GM21526 (cell line): ENCODE results near the gene KLHDC7B.

Experiments
- ATAC-seq: cut with Tn5 transposase; IDR thresholded peaks from one replicate; pipeline ENCODE4 v1.9.1; 2021; ENCODE audit warnings: moderate library complexity; ENCODE audit not compliant: unreplicated experiment, low FRiP score

KLHDC7B gene

DNA sequence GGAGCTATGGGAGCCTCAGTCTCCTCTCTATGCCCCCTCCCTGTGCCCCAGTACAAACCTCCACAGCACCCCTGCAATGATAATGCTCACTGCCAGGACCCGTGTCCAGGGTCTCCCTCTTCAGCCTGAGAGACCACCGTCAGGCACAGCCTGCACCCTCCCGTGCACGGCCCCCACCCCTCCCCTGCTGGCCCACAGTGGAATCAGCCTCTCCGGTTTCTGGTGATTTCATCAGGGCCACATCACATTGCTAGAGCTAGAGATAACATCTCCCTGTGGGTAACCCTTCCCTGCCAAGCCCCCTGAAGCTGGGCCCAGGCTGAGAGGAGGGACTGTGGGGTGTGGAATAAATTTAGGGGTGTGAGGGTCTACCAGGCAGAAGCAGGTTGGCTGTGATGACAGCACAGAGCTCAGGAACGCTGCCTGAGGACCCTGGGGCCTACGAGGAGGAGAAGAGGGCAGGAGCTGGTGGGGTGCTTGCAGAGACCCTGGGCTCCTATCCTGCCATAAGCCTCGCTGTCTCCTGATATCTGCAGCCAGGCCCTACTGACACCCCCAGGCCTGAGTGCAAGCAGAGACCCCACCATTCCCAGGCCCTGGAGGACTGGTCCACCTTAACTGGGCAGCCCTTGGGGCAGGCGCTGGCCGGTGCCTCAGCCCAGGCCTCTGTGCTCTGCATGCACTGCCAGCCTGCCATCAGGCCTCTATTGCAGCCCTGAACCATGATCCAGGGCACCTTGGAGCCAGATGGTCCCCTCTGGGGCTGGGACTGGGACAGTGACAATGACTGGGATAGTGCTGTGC, at the start of gene KLHDC7B:
Gene KLHDC7B (plus strand): TSS at position 378 of the 804 bp plus-strand sequence. CDS start 345 bp downstream, at position 723.
- ATAC-seq: no peak

- no peak for ATAC-seq
Observed at GRCh38 chr22:50497093-50497492, 48.6 kb upstream of the KLHDC7B start.

DNA sequence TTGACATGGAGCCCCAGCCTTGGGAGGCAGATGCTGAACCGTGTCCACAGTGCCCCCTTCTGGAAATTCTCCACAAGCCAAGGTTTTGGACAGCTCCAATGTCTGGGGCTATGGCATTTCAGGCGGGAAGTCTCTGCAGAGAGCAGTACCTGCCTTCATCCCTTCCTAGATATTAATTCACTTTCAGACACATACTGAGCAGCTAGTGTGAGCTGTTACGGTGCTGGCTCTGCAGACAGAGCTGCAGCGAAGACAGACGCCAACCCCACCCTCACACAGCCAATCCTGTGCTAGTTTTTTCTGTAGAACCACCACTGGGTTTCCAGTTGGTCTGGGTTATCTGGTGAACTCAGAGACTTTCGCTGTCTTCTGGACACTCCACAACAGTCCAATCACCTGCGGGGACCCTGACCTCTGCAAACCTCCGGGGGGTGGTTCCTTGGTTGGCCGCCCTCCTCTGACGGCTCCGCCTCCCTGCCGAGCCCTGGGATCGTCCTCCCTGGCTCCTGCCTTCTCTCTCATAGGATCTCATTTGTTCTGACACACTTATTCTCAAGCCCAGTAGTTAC, 47.3 kb upstream of the KLHDC7B start:
- no peak for ATAC-seq

GRCh38 chr22:50500452-50500851, 45.2 kb upstream of the KLHDC7B start:
- no peak for ATAC-seq

- no peak for ATAC-seq
Observed at GRCh38 chr22:50502096-50502495, 43.6 kb upstream of the KLHDC7B start.

DNA sequence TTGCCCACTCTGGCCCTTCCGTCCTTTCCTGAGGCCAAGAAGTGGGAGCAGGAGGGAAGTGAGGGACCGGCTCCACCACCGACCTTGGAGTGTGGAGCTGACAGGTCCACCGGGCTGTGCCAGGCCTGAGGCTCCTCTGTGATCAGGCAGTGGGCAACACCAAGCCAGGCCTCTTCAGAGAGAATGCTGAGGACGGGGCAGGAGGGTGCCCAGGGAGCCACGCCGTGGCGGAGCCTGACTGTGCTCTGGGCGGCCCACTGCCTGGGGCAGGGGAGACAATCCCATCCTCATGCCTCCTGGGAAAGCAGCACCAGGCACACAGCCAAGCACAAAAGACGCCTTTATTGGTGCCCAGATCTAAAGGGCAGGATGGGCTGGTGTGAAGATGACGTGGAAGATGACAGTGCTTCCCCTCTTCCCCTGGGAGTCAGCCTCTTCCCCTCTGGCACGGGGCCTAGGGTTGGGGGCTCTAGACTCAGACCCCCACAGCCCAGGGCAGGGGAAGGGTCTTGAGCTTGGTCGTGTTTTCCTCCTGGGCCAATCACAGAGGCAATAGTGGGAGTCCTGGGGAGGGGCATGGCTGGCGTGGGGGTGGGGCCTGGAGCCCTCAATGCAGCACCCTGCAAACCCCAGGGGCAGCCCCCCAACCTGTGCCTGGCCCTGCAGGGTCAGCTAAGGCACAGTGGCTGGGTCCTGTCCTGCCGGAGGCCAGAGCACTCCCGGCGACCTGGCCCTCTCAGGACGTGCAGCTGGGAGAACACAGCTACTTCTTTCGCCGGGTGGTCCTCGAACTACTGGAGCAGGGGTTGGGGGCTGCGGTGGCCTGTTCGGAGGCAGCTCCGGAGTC, 42.8 kb upstream of the KLHDC7B start:
- ATAC-seq: no peak

DNA sequence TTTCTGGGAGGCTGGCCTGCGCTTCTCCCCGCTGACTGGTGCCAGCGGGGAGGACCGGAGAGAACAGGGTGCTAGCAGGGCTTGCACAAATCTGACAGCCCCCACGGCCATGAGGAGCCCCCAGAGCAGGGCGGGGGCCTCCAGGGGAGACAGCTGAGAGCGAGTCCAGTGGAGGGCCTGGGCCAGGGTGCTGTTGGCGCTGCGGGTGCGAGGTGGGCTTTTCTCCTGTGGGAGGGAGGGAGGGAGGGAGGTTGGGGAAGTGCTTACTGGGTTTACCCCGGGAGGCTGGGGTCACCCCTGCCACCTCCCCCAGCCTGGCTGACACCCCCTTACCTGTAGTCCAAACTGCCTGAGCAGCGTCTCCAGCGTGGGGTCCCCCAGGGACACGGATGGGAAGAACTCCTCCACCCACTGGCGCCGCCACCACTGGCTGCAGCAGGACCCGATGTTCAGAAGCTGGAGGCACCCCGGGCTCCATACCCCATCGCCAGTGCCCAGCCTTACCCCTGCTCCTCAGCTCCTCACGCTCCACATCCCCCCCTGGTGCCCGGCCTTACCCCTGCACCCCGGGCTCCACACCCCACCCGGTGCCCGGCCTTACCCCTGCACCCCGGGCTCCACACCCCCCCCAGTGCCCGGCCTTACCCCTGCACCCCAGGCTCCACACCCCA, 42.1 kb upstream of the KLHDC7B start:
- ATAC-seq: no peak

DNA sequence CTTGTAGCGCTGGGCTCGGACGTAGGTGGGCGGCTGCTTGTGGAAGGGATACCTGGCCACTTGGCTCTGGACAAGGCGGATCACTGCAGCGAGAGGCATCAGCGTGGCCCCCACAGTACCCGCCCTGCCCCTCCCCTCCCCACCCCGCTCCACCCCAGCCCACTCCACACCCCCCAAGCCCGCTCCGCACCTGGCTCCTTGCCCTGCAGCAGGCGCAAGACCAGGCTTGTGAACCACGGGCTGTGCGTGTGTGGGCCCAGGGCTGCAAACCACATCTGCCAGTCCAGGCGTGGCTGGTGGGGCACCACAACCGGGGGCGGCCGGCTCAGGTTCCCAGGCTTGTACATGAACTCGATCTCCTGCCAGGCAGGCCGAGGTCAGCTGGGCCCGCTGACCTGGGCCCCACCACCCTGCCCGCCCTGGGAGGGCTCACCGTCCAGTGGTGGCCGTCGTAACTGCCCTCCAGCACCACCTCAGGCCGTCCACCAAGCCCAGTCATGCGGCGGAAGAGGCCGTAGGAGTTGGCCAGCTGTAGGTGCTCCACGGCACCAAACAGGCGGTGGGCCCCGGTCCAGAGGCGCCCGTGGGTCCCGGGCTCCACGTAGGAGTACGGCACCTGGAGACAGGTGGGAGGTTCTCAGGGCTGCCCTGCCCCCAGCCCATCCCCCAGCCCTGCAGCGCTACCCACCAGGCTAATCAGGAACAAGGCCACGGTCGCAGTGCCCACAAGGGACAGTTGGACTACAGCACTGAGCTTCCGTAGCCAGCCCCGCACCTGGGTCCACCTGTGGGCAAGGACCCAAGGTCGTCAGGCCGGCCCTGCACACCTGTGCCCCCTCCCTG, 41.1 kb upstream of the KLHDC7B start:
- no peak for ATAC-seq

DNA sequence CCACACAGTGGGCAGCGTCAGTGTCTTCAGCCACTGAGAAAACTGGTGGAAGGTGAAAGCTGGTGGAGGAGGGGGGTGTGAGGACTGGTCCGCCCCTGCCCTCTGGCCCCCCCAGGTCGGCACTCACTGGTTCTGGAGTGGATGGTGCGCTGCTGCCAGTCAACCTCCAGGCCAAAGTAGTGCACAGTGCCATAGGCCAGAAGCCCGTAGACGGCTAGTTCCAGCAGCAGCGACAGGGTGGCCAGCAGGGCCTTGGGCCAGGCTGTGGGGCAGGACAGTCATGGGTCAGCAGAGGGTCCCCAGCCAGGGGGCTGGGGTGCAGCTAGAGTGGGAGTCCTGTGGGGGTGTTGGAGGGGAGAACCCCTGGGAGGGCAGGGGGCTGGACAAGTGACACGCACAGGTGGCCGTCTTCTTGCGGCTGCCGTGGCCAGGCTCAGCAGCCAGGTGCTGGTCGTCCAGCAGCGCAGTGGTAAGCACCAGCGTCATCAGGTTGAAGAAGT, 40.4 kb upstream of the KLHDC7B start:
- no peak for ATAC-seq

GRCh38 chr22:50505776-50506610, 39.7 kb upstream of the KLHDC7B start:
- no peak for ATAC-seq

DNA sequence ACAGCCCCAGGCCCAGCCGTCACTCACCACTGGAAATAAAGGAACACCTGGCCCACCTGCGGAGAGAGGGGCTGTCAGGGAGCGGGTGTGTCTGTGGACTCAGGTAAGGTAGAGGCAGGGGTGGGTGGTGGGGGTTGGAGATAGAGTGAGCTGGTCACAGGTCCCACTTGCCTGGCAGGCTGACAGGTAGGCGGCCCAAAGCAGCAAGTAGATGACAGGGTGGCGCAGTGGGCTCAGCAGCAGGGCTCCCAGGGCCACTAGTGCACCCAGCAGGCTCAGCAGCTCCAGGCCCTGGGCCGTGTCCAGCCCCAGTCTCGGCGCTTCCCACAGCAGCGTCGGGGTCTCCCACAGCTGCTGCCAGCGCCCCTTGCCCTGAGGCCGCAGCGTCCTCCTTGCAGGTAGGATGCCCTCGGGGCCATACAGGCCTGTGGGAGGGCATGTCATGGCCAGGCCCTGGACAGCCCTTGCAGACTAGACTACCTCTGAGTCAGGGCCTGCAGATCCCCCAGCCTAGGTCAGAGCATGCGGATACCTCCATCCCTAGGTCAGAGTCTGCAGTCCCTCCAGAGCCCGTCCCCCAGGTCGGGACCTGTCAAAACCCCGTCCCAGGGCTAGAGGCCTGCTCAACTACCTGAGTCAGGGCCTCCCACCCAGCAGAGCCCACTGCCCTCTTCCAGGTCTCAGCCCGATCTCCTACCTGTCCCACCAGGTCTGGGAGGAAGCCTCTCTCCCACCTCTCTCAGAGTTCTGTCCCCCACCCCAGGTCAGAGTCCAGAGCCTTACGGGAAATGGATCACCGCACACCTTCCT, 38.9 kb upstream of the KLHDC7B start:
- ATAC-seq: peak; percentile 4

- peak; percentile 49 for ATAC-seq
Observed at GRCh38 chr22:50507421-50507990, 38.2 kb upstream of the KLHDC7B start, which contains the start of gene LMF2. LMF2 (minus strand) TSS chr22:50507702; CDS start chr22:50507675, 27 bp downstream.

- ATAC-seq: peak; percentile 52
Observed at GRCh38 chr22:50507991-50508884, 37.5 kb upstream of the KLHDC7B start, which contains the start of gene NCAPH2. NCAPH2 (plus strand) TSS chr22:50508224; CDS start chr22:50508338, 114 bp downstream.

DNA sequence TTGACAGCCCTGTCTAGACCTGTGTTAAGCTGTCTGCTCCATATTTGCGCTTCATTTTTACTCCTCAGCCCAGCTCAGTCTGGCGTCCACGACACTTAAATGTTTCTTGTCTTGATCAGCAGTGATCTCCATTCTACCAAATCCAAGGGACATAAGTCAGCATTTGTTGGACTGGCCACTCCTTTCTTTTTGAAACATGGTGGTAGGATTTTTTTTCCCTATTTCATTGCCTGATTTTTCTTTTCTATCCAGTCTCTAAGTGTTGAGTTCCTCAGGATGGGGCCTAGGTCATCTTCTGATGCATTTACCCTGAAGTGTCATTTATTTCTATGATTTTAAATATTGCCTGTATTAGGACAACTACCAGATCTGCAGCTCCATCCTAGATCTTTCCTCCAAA, 36.8 kb upstream of the KLHDC7B start:
- no peak for ATAC-seq

DNA sequence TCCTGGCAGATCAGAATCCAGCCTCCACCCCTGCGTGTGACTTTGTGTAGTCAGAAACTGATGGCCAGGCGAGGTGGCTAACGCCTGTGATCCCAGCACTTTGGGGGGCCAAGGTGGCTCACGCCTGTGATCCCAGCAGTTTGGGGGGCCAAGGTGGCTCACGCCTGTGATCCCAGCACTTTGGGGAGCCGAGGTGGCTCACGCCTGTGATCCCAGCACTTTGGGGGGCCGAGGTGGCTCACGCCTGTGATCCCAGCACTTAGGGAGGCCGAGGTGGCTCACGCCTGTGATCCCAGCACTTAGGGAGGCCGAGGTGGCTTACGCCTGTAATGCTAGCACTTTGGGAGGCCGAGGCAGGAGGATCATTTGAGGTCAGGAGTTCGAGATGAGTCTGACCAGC, 32.5 kb upstream of the KLHDC7B start:
- ATAC-seq: no peak

- ATAC-seq: no peak
Observed at GRCh38 chr22:50516068-50516467, 29.6 kb upstream of the KLHDC7B start.
